Gastrocnemius medialis (tissue), 4 donors: ENCODE results near the gene KPNA4. TPM values are rescaled to one million over a fixed set of nuclear protein-coding genes. Genes with fewer than 3 reads are reported as not detected.

Source experiments
- ATAC-seq, 2 donors: fragments of 150-250 bp; one replicate each; pipeline ENCODE4 v1.9.1; 2016
- DNase-seq, 2 donors: peaks; one replicate each; pipeline ENCODE4 v3.0.0-alpha.2; 2019
- H3K27ac ChIP-seq, 4 donors: fragments of 200-600 bp; sonication (generic); 1 replicate in 1 of 4; 2 replicates in 3 of 4; pipeline ENCODE4 v1.5.1; 2016 to 2018; ENCODE audit warnings: mild to moderate bottlenecking in 2 of 4, moderate library complexity in 1 of 4
- H3K27me3 ChIP-seq, 3 donors: fragments of 200-600 bp; sonication (generic) in 2 of 3; 1 replicate in 1 of 3; 2 replicates in 2 of 3; pipeline versions ENCODE4 v1.5.1 to v1.6.0; 2016 to 2019; ENCODE audit warnings: mild to moderate bottlenecking in 1 of 3, moderate library complexity in 1 of 3
- H3K36me3 ChIP-seq, 2 donors: fragments of 200-600 bp; sonication (generic) in 1 of 2; one replicate each; pipeline ENCODE4 v1.5.1; 2017 to 2018
- H3K4me1 ChIP-seq, 2 donors: fragments of 200-600 bp; sonication (generic) in 1 of 2; one replicate each; pipeline ENCODE4 v1.5.1; 2016 to 2017; ENCODE audit warnings: mild to moderate bottlenecking in 2 of 2
- H3K4me3 ChIP-seq, 4 donors: fragments of 200-600 bp; sonication (generic) in 3 of 4; 1 replicate in 1 of 4; 2 replicates in 3 of 4; pipeline ENCODE4 v1.5.1; 2016 to 2019; ENCODE audit warnings: mild to moderate bottlenecking in 2 of 4
- H3K9me3 ChIP-seq, 3 donors: fragments of 200-600 bp; sonication (generic) in 2 of 3; 1 replicate in 1 of 3; 2 replicates in 2 of 3; pipeline ENCODE4 v1.5.1; 2016 to 2019
- POLR2A ChIP-seq, 2 donors: fragments of 450-650 bp; IDR thresholded peaks; one replicate each; pipeline ENCODE4 v1.6.1; 2017; ENCODE audit warnings: antibody characterized with exemption in 2 of 2, mild to moderate bottlenecking in 2 of 2, moderate library complexity in 2 of 2
- in situ Hi-C, 4 donors: fragments of 200-750 bp; cut with MboI; loops; one replicate each; pipeline versions ENCODE4 v1.15.0 to v1.8.0; 2017; ENCODE audit warnings: low sequenced_read_pairs in 4 of 4
- intact Hi-C: fragments of 100-400 bp; cut with DNase I; formaldehyde crosslinking; loops from one replicate; pipeline ENCODE4 v1.15.1; 2023; ENCODE audit warnings: low total_unique reads
- total RNA-seq, 4 donors: library from RNA; depleted of rRNA; stranded (reverse); fragments of >200 nt; gene quantifications; one replicate each; pipeline versions ENCODE4 v1.1.0 to v1.2.3, GENCODE V29; 2016
- TF ChIP-seq, protein P1 (sequence below), 5 experiments: fragments of 450-650 bp in 3 of 5; fragments of 200-600 bp in 2 of 5; sonication (generic) in 2 of 5; IDR thresholded peaks in 4 of 5; conservative IDR thresholded peaks in 1 of 5; 1 replicate in 4 of 5; 2 replicates in 1 of 5; pipeline ENCODE4 v1.5.1; 2016 to 2019; ENCODE audit warnings: antibody characterized with exemption in 5 of 5, mild to moderate bottlenecking in 3 of 5, moderate library complexity in 3 of 5

KPNA4 gene
- total RNA-seq, 4 donors from 2014 or later: 78.9 to 126 (median 86.0) TPM

- H3K9me3 ChIP-seq: no peaks in the 10 kb centered on the region
- H3K36me3 ChIP-seq: no peaks in the 10 kb centered on the region
- intact Hi-C loops (no loop called here), in situ Hi-C loops (no loop called here)
- TF ChIP-seq, protein P1, sequence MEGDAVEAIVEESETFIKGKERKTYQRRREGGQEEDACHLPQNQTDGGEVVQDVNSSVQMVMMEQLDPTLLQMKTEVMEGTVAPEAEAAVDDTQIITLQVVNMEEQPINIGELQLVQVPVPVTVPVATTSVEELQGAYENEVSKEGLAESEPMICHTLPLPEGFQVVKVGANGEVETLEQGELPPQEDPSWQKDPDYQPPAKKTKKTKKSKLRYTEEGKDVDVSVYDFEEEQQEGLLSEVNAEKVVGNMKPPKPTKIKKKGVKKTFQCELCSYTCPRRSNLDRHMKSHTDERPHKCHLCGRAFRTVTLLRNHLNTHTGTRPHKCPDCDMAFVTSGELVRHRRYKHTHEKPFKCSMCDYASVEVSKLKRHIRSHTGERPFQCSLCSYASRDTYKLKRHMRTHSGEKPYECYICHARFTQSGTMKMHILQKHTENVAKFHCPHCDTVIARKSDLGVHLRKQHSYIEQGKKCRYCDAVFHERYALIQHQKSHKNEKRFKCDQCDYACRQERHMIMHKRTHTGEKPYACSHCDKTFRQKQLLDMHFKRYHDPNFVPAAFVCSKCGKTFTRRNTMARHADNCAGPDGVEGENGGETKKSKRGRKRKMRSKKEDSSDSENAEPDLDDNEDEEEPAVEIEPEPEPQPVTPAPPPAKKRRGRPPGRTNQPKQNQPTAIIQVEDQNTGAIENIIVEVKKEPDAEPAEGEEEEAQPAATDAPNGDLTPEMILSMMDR (IDR thresholded peaks at IDR 0.05 in 4 of 5, conservative IDR thresholded peaks at IDR 0.05 in 1 of 5): no peak
- no peak for TF ChIP-seq POLR2A (IDR thresholded peaks at IDR 0.05)
- H3K27me3 ChIP-seq: no peaks in the 10 kb centered on the region
- no peak for ATAC-seq
- H3K4me1 ChIP-seq: no peaks in the 10 kb centered on the region
- H3K4me3 ChIP-seq: no peak overlapping the region
- no peak overlapping the region for H3K27ac ChIP-seq
- no peak for DNase-seq
Measured at GRCh38 chr3:160481856-160482255, 83.5 kb downstream of the KPNA4 start.

GRCh38 chr3:160480931-160481330 lies 84.4 kb downstream of the KPNA4 start:
- ATAC-seq (no peak), DNase-seq (no peak)
- TF ChIP-seq, protein P1 (IDR thresholded peaks at IDR 0.05 in 4 of 5, conservative IDR thresholded peaks at IDR 0.05 in 1 of 5): no peak
- TF ChIP-seq POLR2A (IDR thresholded peaks at IDR 0.05): no peak
- Histone ChIP-seq H3K4me3 (no peak overlapping the region), H3K9me3 (no peaks in the 10 kb centered on the region), H3K27me3 (no peaks in the 10 kb centered on the region), H3K36me3 (no peaks in the 10 kb centered on the region), H3K4me1 (no peaks in the 10 kb centered on the region), H3K27ac (no peak overlapping the region)
- intact Hi-C loops: no loop called here
- in situ Hi-C loops: no loop called here

GRCh38 chr3:160479376-160479775 lies 86.0 kb downstream of the KPNA4 start:
- no peak for TF ChIP-seq POLR2A (IDR thresholded peaks at IDR 0.05)
- TF ChIP-seq, protein P1 (IDR thresholded peaks at IDR 0.05 in 4 of 5, conservative IDR thresholded peaks at IDR 0.05 in 1 of 5): no peak
- Histone ChIP-seq H3K9me3 (no peaks in the 10 kb centered on the region), H3K36me3 (no peaks in the 10 kb centered on the region), H3K27ac (no peak overlapping the region), H3K4me1 (no peaks in the 10 kb centered on the region), H3K27me3 (no peaks in the 10 kb centered on the region), H3K4me3 (no peak overlapping the region)
- ATAC-seq (no peak), DNase-seq (no peak)
- in situ Hi-C loops: no loop called here
- intact Hi-C loops: no loop called here

- TF ChIP-seq, protein P1 (IDR thresholded peaks at IDR 0.05 in 4 of 5, conservative IDR thresholded peaks at IDR 0.05 in 1 of 5): no peak
- TF ChIP-seq POLR2A (IDR thresholded peaks at IDR 0.05): no peak
- Histone ChIP-seq H3K27ac (no peak overlapping the region), H3K9me3 (no peaks in the 10 kb centered on the region), H3K36me3 (no peaks in the 10 kb centered on the region), H3K4me3 (no peak overlapping the region), H3K4me1 (no peaks in the 10 kb centered on the region), H3K27me3 (no peaks in the 10 kb centered on the region)
- intact Hi-C loops: no loop called here
- ATAC-seq (no peak), DNase-seq (no peak)
- in situ Hi-C loops: no loop called here
Measured at GRCh38 chr3:160478338-160478737, 87.0 kb downstream of the KPNA4 start.

GRCh38 chr3:160477750-160478149 lies 87.6 kb downstream of the KPNA4 start:
- in situ Hi-C loops: no loop called here

More at GRCh38 chr3:160477750-160478149, 87.6 kb downstream of the KPNA4 start:
- no peak for TF ChIP-seq POLR2A (IDR thresholded peaks at IDR 0.05)
- TF ChIP-seq, protein P1 (IDR thresholded peaks at IDR 0.05 in 4 of 5, conservative IDR thresholded peaks at IDR 0.05 in 1 of 5): no peak
- Histone ChIP-seq H3K27me3 (no peaks in the 10 kb centered on the region), H3K4me3 (no peak overlapping the region), H3K9me3 (no peaks in the 10 kb centered on the region), H3K4me1 (no peaks in the 10 kb centered on the region), H3K36me3 (no peaks in the 10 kb centered on the region), H3K27ac (no peak overlapping the region)
- ATAC-seq (no peak), DNase-seq (no peak)
- intact Hi-C loops: no loop called here
